H1 (cell line): ENCODE results near the gene PSME2. TPM values are rescaled to one million over a fixed set of nuclear protein-coding genes. Genes with fewer than 3 reads are reported as not detected.

Experiments
- CTCF ChIA-PET: fragments of 300-600 bp; sonication (Branson Sonifier 250); formaldehyde crosslinking; loops from one replicate; lab custom pipeline; 2021; ENCODE audit not compliant: partially characterized antibody; lab: Charles Lee
- POLR2A ChIA-PET: fragments of 300-600 bp; sonication (Branson Sonifier 250); formaldehyde crosslinking; loops from one replicate; lab custom pipeline; 2021; ENCODE audit warnings: inconsistent platforms; ENCODE audit not compliant: partially characterized antibody; lab: Charles Lee
- DNase-seq, 2 experiments: peaks; one replicate each; pipeline versions ENCODE4 v3.0.0 to v3.0.0-alpha.2; 2010 to 2022; ENCODE audit warnings: low spot score in 2 of 2, low read depth in 1 of 2, mixed read lengths in 1 of 2
- FAIRE-seq: peaks from 2 replicates; lab custom pipeline; 2011; peaks lifted over from hg19 to GRCh38; lab: Jason Lieb, UNC
- H2AFZ ChIP-seq: 2 replicates; pipeline ENCODE4 v1.8.1; 2012; ENCODE audit warnings: low read length, inconsistent platforms
- H2AK5ac ChIP-seq: 2 replicates; pipeline ENCODE4 v1.6.1; 2013; ENCODE audit warnings: low read depth, low read length
- H2BK120ac ChIP-seq: replicated peaks from 2 replicates; pipeline ENCODE3; 2013; ENCODE audit warnings: low read depth, low read length, inconsistent platforms
- H2BK12ac ChIP-seq: 2 replicates; pipeline ENCODE4 v1.6.1; 2013; ENCODE audit warnings: low read depth, low read length
- H2BK15ac ChIP-seq: 2 replicates; pipeline ENCODE4 v1.6.1; 2013; ENCODE audit warnings: low read length
- H2BK20ac ChIP-seq: 2 replicates; pipeline ENCODE4 v1.6.1; 2013; ENCODE audit warnings: low read length
- H2BK5ac ChIP-seq: 2 replicates; pipeline ENCODE4 v1.6.1; 2013; ENCODE audit warnings: low read depth, low read length
- H3K14ac ChIP-seq: 2 replicates; pipeline ENCODE4 v1.6.1; 2013; ENCODE audit warnings: inconsistent platforms; ENCODE audit not compliant: insufficient read length
- H3K18ac ChIP-seq: 2 replicates; pipeline ENCODE4 v1.6.1; 2013; ENCODE audit warnings: low read length; ENCODE audit errors: extremely low read depth
- H3K23ac ChIP-seq: 2 replicates; pipeline ENCODE4 v1.6.1; 2013; ENCODE audit warnings: inconsistent platforms; ENCODE audit not compliant: insufficient read length
- H3K23me2 ChIP-seq: 2 replicates; pipeline ENCODE4 v1.6.1; 2013; ENCODE audit warnings: low read depth, low read length
- H3K27ac ChIP-seq: 2 replicates; pipeline ENCODE4 v1.6.1; 2011; ENCODE audit warnings: low read depth, low read length, inconsistent platforms
- H3K27me3 ChIP-seq, 4 experiments: replicated peaks in 1 of 4; 1 replicate in 1 of 4; 2 replicates in 3 of 4; pipeline versions ENCODE4 v1.6.1 to v1.8.1; 2011 to 2013; ENCODE audit warnings: low read length in 3 of 4, mild to moderate bottlenecking in 3 of 4, inconsistent platforms in 2 of 4, mixed read lengths in 2 of 4, moderate library complexity in 1 of 4; ENCODE audit not compliant: control insufficient read depth in 3 of 4, insufficient read depth in 3 of 4; ENCODE audit errors: extremely low read depth in 1 of 4
- H3K36me3 ChIP-seq, 4 experiments: 2 replicates each; pipeline versions ENCODE4 v1.6.1 to v1.8.1; 2011 to 2013; ENCODE audit warnings: mild to moderate bottlenecking in 4 of 4, low read length in 3 of 4, moderate library complexity in 2 of 4, control low read depth in 1 of 4, inconsistent platforms in 1 of 4; ENCODE audit not compliant: insufficient read depth in 4 of 4, control insufficient read depth in 2 of 4
- H3K4ac ChIP-seq: replicated peaks from 2 replicates; pipeline ENCODE3; 2013; ENCODE audit warnings: low read length, low read depth, mixed read lengths, inconsistent platforms; ENCODE audit not compliant: insufficient read length
- H3K4me1 ChIP-seq, 4 experiments: replicated peaks in 1 of 4; 1 replicate in 1 of 4; 2 replicates in 3 of 4; pipeline versions ENCODE4 v1.6.1 to v1.8.1; 2011 to 2013; ENCODE audit warnings: low read length in 3 of 4, inconsistent platforms in 2 of 4, mixed read lengths in 1 of 4; ENCODE audit not compliant: insufficient read depth in 4 of 4, control insufficient read depth in 3 of 4
- H3K4me2 ChIP-seq, 2 experiments: 2 replicates each; pipeline versions ENCODE4 v1.6.1 to v1.8.1; 2011 to 2013; ENCODE audit warnings: low read depth in 2 of 2, low read length in 2 of 2, control low read depth in 1 of 2, inconsistent platforms in 1 of 2, mild to moderate bottlenecking in 1 of 2; ENCODE audit not compliant: insufficient read depth in 1 of 2
- H3K4me3 ChIP-seq, 4 experiments: fragments of 200-600, 300-600 bp in 1 of 4; sonication (generic), shearing (Covaris generic), sonication (Bioruptor Twin) in 1 of 4; 2 replicates each; pipeline versions ENCODE4 v1.5.1 to v1.8.1; 2011 to 2016; ENCODE audit warnings: low read length in 4 of 4, low read depth in 3 of 4, control low read depth in 2 of 4, inconsistent platforms in 2 of 4, mild to moderate bottlenecking in 2 of 4, mixed read lengths in 1 of 4, moderate library complexity in 1 of 4; ENCODE audit not compliant: insufficient read depth in 2 of 4; ENCODE audit errors: extremely low read depth in 1 of 4
- H3K56ac ChIP-seq: replicated peaks from 2 replicates; pipeline ENCODE3; 2013; ENCODE audit warnings: low read depth, mild to moderate bottlenecking, mixed read lengths, low read length, inconsistent platforms; ENCODE audit not compliant: insufficient read length
- H3K79me1 ChIP-seq: 2 replicates; pipeline ENCODE4 v1.6.1; 2013; ENCODE audit warnings: low read depth, low read length, control low read depth
- H3K79me2 ChIP-seq, 2 experiments: 2 replicates each; pipeline versions ENCODE4 v1.6.1 to v1.8.1; 2012 to 2013; ENCODE audit warnings: low read length in 2 of 2, mild to moderate bottlenecking in 2 of 2, inconsistent platforms in 1 of 2; ENCODE audit not compliant: insufficient read depth in 2 of 2, control insufficient read depth in 1 of 2
- H3K9ac ChIP-seq, 4 experiments: replicated peaks in 1 of 4; 1 replicate in 1 of 4; 2 replicates in 3 of 4; pipeline versions ENCODE4 v1.6.1 to v1.8.1; 2011 to 2013; ENCODE audit warnings: low read depth in 3 of 4, low read length in 3 of 4, control low read depth in 2 of 4, mild to moderate bottlenecking in 2 of 4, moderate library complexity in 2 of 4, inconsistent platforms in 1 of 4; ENCODE audit errors: extremely low read depth in 1 of 4
- H3K9me3 ChIP-seq, 2 experiments: 2 replicates each; pipeline versions ENCODE4 v1.6.1 to v1.8.1; 2012 to 2013; ENCODE audit warnings: mild to moderate bottlenecking in 2 of 2, moderate library complexity in 2 of 2, control low read depth in 1 of 2, inconsistent platforms in 1 of 2, low read depth in 1 of 2, low read length in 1 of 2, mixed read lengths in 1 of 2; ENCODE audit not compliant: insufficient read depth in 2 of 2
- H4K20me1 ChIP-seq, 2 experiments: replicated peaks in 1 of 2; 2 replicates each; pipeline versions ENCODE3 to v1.8.1; 2011 to 2013; ENCODE audit warnings: inconsistent platforms in 2 of 2, low read length in 2 of 2, mild to moderate bottlenecking in 1 of 2; ENCODE audit not compliant: insufficient read depth in 2 of 2, control insufficient read depth in 1 of 2
- H4K5ac ChIP-seq: 2 replicates; pipeline ENCODE4 v1.6.1; 2013; ENCODE audit warnings: low read length, low read depth, mixed read lengths, inconsistent platforms; ENCODE audit not compliant: insufficient read length
- H4K8ac ChIP-seq: 2 replicates; pipeline ENCODE4 v1.8.0; 2013; ENCODE audit warnings: mild to moderate bottlenecking, moderate library complexity, low read length, inconsistent platforms; ENCODE audit not compliant: insufficient read depth; ENCODE audit errors: extremely low read depth
- H4K91ac ChIP-seq: replicated peaks from 2 replicates; pipeline ENCODE3; 2013; ENCODE audit warnings: low read length, mixed read lengths, inconsistent platforms; ENCODE audit not compliant: insufficient read length
- ASH2L ChIP-seq: fragments of 200-600, 300-600 bp; sonication (generic); IDR thresholded peaks from one replicate; pipeline ENCODE4 v1.7.1; 2017; ENCODE audit warnings: low read length
- ATF2 ChIP-seq: IDR thresholded peaks from 2 replicates; pipeline ENCODE4 v1.6.1; 2012; ENCODE audit warnings: low read length, inconsistent platforms
- BCL11A ChIP-seq, 2 experiments: IDR thresholded peaks; one replicate each; pipeline ENCODE4 v1.6.1; 2011; ENCODE audit warnings: low read depth in 2 of 2, low read length in 2 of 2, mild to moderate bottlenecking in 2 of 2
- CTBP2 ChIP-seq: IDR thresholded peaks from 2 replicates; pipeline ENCODE4 v1.7.0; 2011; ENCODE audit warnings: borderline replicate concordance, mild to moderate bottlenecking, moderate library complexity, mixed read lengths, low read length; ENCODE audit not compliant: insufficient read depth, insufficient read length
- E2F6 ChIP-seq: IDR thresholded peaks from 2 replicates; pipeline ENCODE4 v1.6.1; 2012; ENCODE audit warnings: inconsistent platforms
- FOSL1 ChIP-seq: IDR thresholded peaks from 2 replicates; pipeline ENCODE4 v1.6.1; 2011; ENCODE audit warnings: mild to moderate bottlenecking, low read depth, low read length, moderate library complexity; ENCODE audit not compliant: insufficient read depth
- MAFK ChIP-seq: IDR thresholded peaks from 2 replicates; pipeline ENCODE4 v1.6.1; 2012; ENCODE audit warnings: low read depth, mild to moderate bottlenecking, improper control_type of control experiment, low read length
- RNF2 ChIP-seq: fragments of 200-900, 300-1000 bp; sonication (generic); IDR thresholded peaks from 2 replicates; pipeline ENCODE4 v1.7.1; 2016; ENCODE audit warnings: borderline replicate concordance, low read depth, mild to moderate bottlenecking, antibody characterized with exemption, low read length; ENCODE audit not compliant: poor library complexity, severe bottlenecking; ENCODE audit errors: missing control alignments
- RXRA ChIP-seq: IDR thresholded peaks from 2 replicates; pipeline ENCODE4 v1.6.1; 2011; ENCODE audit warnings: low read depth, mild to moderate bottlenecking, low read length, moderate library complexity; ENCODE audit not compliant: insufficient read depth
- TBP ChIP-seq: IDR thresholded peaks from 2 replicates; pipeline ENCODE4 v1.6.1; 2011; ENCODE audit warnings: low read depth, low read length, improper control_type of control experiment
- WGBS, 2 experiments: shearing (Covaris generic) in 1 of 2; methylation state at CpG; one replicate each; pipeline versions ENCODE4 v1.1.6 to v1.1.7; 2013 to 2015; ENCODE audit warnings: low lambda C conversion rate in 2 of 2, mixed read lengths in 2 of 2, inconsistent platforms in 1 of 2, low coverage in 1 of 2, missing lambda C conversion rate in 1 of 2; ENCODE audit not compliant: insufficient replicate concordance in 2 of 2, insufficient coverage in 1 of 2, insufficient read length in 1 of 2; ENCODE audit errors: extremely low coverage in 1 of 2, missing lambda C conversion rate in 1 of 2; 5-methylcytosine and 5-hydroxymethylcytosine counted together
- polyA plus RNA-seq, 7 experiments: library from polyadenylated mRNA; depleted of rRNA in 3 of 7; stranded (reverse) in 5 of 7; unstranded in 2 of 7; fragments of >200 nt in 5 of 7; fragments of 200-250 nt in 2 of 7; gene quantifications; 1 replicate in 5 of 7; 2 replicates in 1 of 7; 4 replicates in 1 of 7; pipeline versions ENCODE4 v1.2.1 to v1.2.3, GENCODE V29; 2011 to 2013; ENCODE audit warnings: missing spikeins in 2 of 7, mixed read lengths in 2 of 7
- total RNA-seq: library from RNA; stranded (reverse); fragmentation: NEBNext Ultra II Directional; extraction: Animal tissue kit (Norgen Biotek cat#: 25700); gene quantifications from 2 replicates; pipeline ENCODE4 v1.2.1, GENCODE V29; 2021

Gene PSME2
- total and polyA plus RNA-seq, 2 of the 8 experiments (the other 6 are each of a cell fraction or from before 2014, with no cell fraction given) = 71.8 to 111 TPM

GRCh38 chr14:24132976-24133375 is 13.4 kb downstream of the PSME2 start:
- 90% methylated on average over 2 of the region's 2 CpGs; no CpG with 5 or more reads in 1 of the 2 experiments for WGBS, 2 experiments
- Histone ChIP-seq H4K20me1 (no peaks in the 10 kb centered on the region), H3K4me1 (peaks cover 0 to 10% (median 5%) of the 10 kb centered on the region in 4 experiments; a peak in 4 of 7 replicates), H3K27me3 (no peaks in the 10 kb centered on the region), H3K4ac (no peak overlapping the region), H4K5ac (no peak overlapping the region), H2AK5ac (no peak overlapping the region), H2AFZ (no peak overlapping the region), H3K18ac (no peak overlapping the region), H2BK120ac (no peak overlapping the region), H3K9ac (no peak overlapping the region), H3K56ac (no peak overlapping the region), H3K36me3 (peaks cover 0 to 8% (median 2%) of the 10 kb centered on the region in 4 experiments; a peak in 3 of 8 replicates), H3K27ac (no peak overlapping the region), H4K91ac (no peak overlapping the region), H3K9me3 (no peaks in the 10 kb centered on the region), H3K14ac (no peak overlapping the region), H2BK5ac (no peak overlapping the region), H3K4me2 (no peak overlapping the region), H2BK15ac (no peak overlapping the region), H2BK12ac (no peak overlapping the region), H2BK20ac (no peak overlapping the region), H3K79me1 (no peaks in the 10 kb centered on the region), H4K8ac (no peak overlapping the region), H3K23me2 (peaks cover 5% of the 10 kb centered on the region; the same call in 1 of the 2 replicates), H3K4me3 (no peak overlapping the region), H3K79me2 (no peaks in the 10 kb centered on the region), H3K23ac (no peak overlapping the region)
- FAIRE-seq = no peak
- ChIA-PET POLR2A (interaction anchor here (1.0 to 11.1 kb wide), 8 partner anchors 8 to 81 kb away, joined by 3 to 100 read pairs (median 6); partner anchors contain the start of genes DCAF11, EMC9, NRL and RNF31), CTCF (interaction anchor here (0.7 kb wide), 1 partner anchor 25 kb away, joined by 4 read pairs; no protein-coding TSS in a partner anchor)
- DNase-seq = no peak
- TF ChIP-seq ASH2L (no peak), CTBP2 (no peak), ATF2 (no peak), FOSL1 (no peak), BCL11A (IDR thresholded peaks at IDR 0.05; ENCODE audit: low read depth in 2 of 2, low read length in 2 of 2) (no peak), RXRA (no peak), RNF2 (no peak), MAFK (no peak), TBP (no peak), E2F6 (no peak)
